HL-60 (cell line): ENCODE measurements around the gene RPS6KA3.

ENCODE experiments used
- DNase-seq, 2 experiments: peaks; one replicate each; pipeline ENCODE4 v3.0.0-alpha.2; 2010 to 2020; ENCODE audit warnings: low read depth in 1 of 2, low spot score in 1 of 2
- H3K27ac ChIP-seq: fragments of 250-450 bp; sonication (Bioruptor Pico); replicated peaks from 2 replicates; pipeline ENCODE4 v1.5.1; 2020; ENCODE audit warnings: mild to moderate bottlenecking, moderate library complexity
- H3K27me3 ChIP-seq: fragments of 250-450 bp; sonication (Bioruptor Pico); 2 replicates; pipeline ENCODE4 v1.5.1; 2021; ENCODE audit warnings: mild to moderate bottlenecking, moderate library complexity; ENCODE audit not compliant: insufficient read depth, poor library complexity, severe bottlenecking
- H3K4me3 ChIP-seq: replicated peaks from 2 replicates; pipeline ENCODE4 v1.5.1; 2011; ENCODE audit warnings: mild to moderate bottlenecking, control low read depth, low read length; ENCODE audit not compliant: insufficient read depth
- CTCF ChIP-seq: IDR thresholded peaks from one replicate; pipeline ENCODE4 v1.5.1; 2011; ENCODE audit warnings: low read length, control low read depth, inconsistent platforms; ENCODE audit not compliant: insufficient read depth
- GABPA ChIP-seq: IDR thresholded peaks from 2 replicates; pipeline ENCODE4 v1.6.1; 2012; ENCODE audit warnings: low read depth
- POLR2AphosphoS5 ChIP-seq: IDR thresholded peaks from 2 replicates; pipeline ENCODE4 v1.6.1; 2012; ENCODE audit warnings: low read depth
- REST ChIP-seq: IDR thresholded peaks from 2 replicates; pipeline ENCODE4 v1.6.1; 2012; ENCODE audit warnings: low read depth; ENCODE audit not compliant: insufficient replicate concordance
- SPI1 ChIP-seq: IDR thresholded peaks from 2 replicates; pipeline ENCODE4 v1.6.1; 2012; ENCODE audit warnings: low read depth, mild to moderate bottlenecking, borderline replicate concordance

RPS6KA3 gene

GRCh38 chrX:20311505-20311904, 44.8 kb upstream of the RPS6KA3 start:
- no peak overlapping the region for H3K27ac ChIP-seq
- no peaks in the 10 kb centered on the region for H3K27me3 ChIP-seq
- H3K4me3 ChIP-seq = no peak overlapping the region
- TF ChIP-seq SPI1 (no peak), POLR2AphosphoS5 (no peak), GABPA (no peak), CTCF (no peak)
- DNase-seq = no peak

- DNase-seq = no peak
- TF ChIP-seq REST = no peak
- TF ChIP-seq SPI1 = no peak
- TF ChIP-seq GABPA = no peak
- TF ChIP-seq POLR2AphosphoS5 = no peak
- no peak for TF ChIP-seq CTCF
- H3K27me3 ChIP-seq = no peaks in the 10 kb centered on the region
- H3K4me3 ChIP-seq = no peak overlapping the region
- no peak overlapping the region for H3K27ac ChIP-seq
These were observed 43.1 kb upstream of the RPS6KA3 start for GRCh38 chrX:20309806-20310205.

- TF ChIP-seq GABPA = no peak
- TF ChIP-seq POLR2AphosphoS5 = no peak
- no peak for TF ChIP-seq CTCF
- TF ChIP-seq REST = no peak
- no peak for TF ChIP-seq SPI1
- H3K27ac ChIP-seq = no peak overlapping the region
These were observed 40.0 kb upstream of the RPS6KA3 start for GRCh38 chrX:20306668-20307067.

GRCh38 chrX:20300822-20301221, 34.1 kb upstream of the RPS6KA3 start:
- no peak overlapping the region for H3K4me3 ChIP-seq
- H3K27ac ChIP-seq = no peak overlapping the region
- DNase-seq = no peak
- TF ChIP-seq REST (no peak), CTCF (no peak), GABPA (no peak), POLR2AphosphoS5 (no peak), SPI1 (no peak)
- H3K27me3 ChIP-seq = no peaks in the 10 kb centered on the region

More at GRCh38 chrX:20306668-20307067, 40.0 kb upstream of the RPS6KA3 start:
- Histone ChIP-seq H3K4me3 (no peak overlapping the region), H3K27me3 (no peaks in the 10 kb centered on the region)
- no peak for DNase-seq
